GM12891 (cell line): ENCODE data around the gene ACSL3.

ENCODE experiments used
- PAX5 ChIP-seq: IDR thresholded peaks from 2 replicates; pipeline ENCODE4 v1.6.1; 2011; ENCODE audit warnings: low read length, moderate library complexity, mild to moderate bottlenecking; ENCODE audit not compliant: insufficient read depth, severe bottlenecking
- POLR2A ChIP-seq: IDR thresholded peaks from 2 replicates; pipeline ENCODE4 v1.6.1; 2011; ENCODE audit warnings: low read depth, low read length, control low read depth
- POLR2AphosphoS5 ChIP-seq: IDR thresholded peaks from 2 replicates; pipeline ENCODE4 v1.6.1; 2011; ENCODE audit warnings: low read depth, low read length, control low read depth
- POU2F2 ChIP-seq: IDR thresholded peaks from 2 replicates; pipeline ENCODE4 v1.6.1; 2011; ENCODE audit warnings: low read depth, mild to moderate bottlenecking, control low read depth, low read length, moderate library complexity
- SPI1 ChIP-seq: IDR thresholded peaks from 2 replicates; pipeline ENCODE4 v1.6.1; 2011; ENCODE audit warnings: low read depth, low read length, control low read depth
- TAF1 ChIP-seq: IDR thresholded peaks from 2 replicates; pipeline ENCODE4 v1.6.1; 2011; ENCODE audit warnings: low read depth, low read length, control low read depth

- no peak for TF ChIP-seq POLR2A
- TF ChIP-seq TAF1 = no peak
- no peak for TF ChIP-seq PAX5
- TF ChIP-seq POLR2AphosphoS5 = no peak
- peak; percentile 89 for TF ChIP-seq POU2F2
- no peak for TF ChIP-seq SPI1
Measured at GRCh38 chr2:222813177-222813843, 47.5 kb upstream of the ACSL3 start.
